HL-60/S4 (cell line): ENCODE data around the gene STRIP1.
"Not testable (repeated sequence)": the region's sequence is repeated elsewhere in the genome, so short reads cannot be mapped to it uniquely, and the experiment has no call there.

Experiments used
- in situ Hi-C: fragments of 300-500 bp; cut with MboI; formaldehyde crosslinking; loops from 2 replicates; pipeline ENCODE4 v1.14.3; 2022; ENCODE audit warnings: low sequenced_read_pairs

STRIP1 gene

GRCh38 chr1:110067893-110068645 is 33.6 kb downstream of the STRIP1 start:
- in situ Hi-C loops: no loop called here

- in situ Hi-C loops: no loop called here
Observed at GRCh38 chr1:110068646-110069403, 34.4 kb downstream of the STRIP1 start.

- in situ Hi-C loops: no loop called here
Observed at GRCh38 chr1:110069404-110070281, 35.2 kb downstream of the STRIP1 start.

- in situ Hi-C loops: no loop called here
Observed at GRCh38 chr1:110070282-110070669, 35.9 kb downstream of the STRIP1 start.

GRCh38 chr1:110070671-110071242 is 36.3 kb downstream of the STRIP1 start, which contains the start of gene ALX3:
ALX3 (minus strand) TSS chr1:110070672; CDS start chr1:110070612, 60 bp downstream.
- in situ Hi-C loops: no loop called here

GRCh38 chr1:110074166-110074565 is 39.7 kb downstream of the STRIP1 start:
- in situ Hi-C loops: no loop called here

- in situ Hi-C loops: no loop called here
Observed at GRCh38 chr1:110076789-110077500, 42.5 kb downstream of the STRIP1 start.

GRCh38 chr1:110079995-110080394 is 45.6 kb downstream of the STRIP1 start:
- in situ Hi-C loops: not testable (repeated sequence)

GRCh38 chr1:110081061-110081460 is 46.6 kb downstream of the STRIP1 start:
- in situ Hi-C loops: no loop called here

GRCh38 chr1:110082477-110082876 is 48.1 kb downstream of the STRIP1 start:
- in situ Hi-C loops: no loop called here

- in situ Hi-C loops: no loop called here
Observed at GRCh38 chr1:110083061-110083865, 48.8 kb downstream of the STRIP1 start.

- in situ Hi-C loops: no loop called here
Observed at GRCh38 chr1:110083866-110084226, 49.4 kb downstream of the STRIP1 start.

- in situ Hi-C loops: no loop called here
Observed at GRCh38 chr1:110084227-110085078, 50.0 kb downstream of the STRIP1 start.

- in situ Hi-C loops: no loop called here
Observed at GRCh38 chr1:110085671-110086070, 51.2 kb downstream of the STRIP1 start.

GRCh38 chr1:110086961-110087360 is 52.5 kb downstream of the STRIP1 start:
- in situ Hi-C loops: no loop called here

GRCh38 chr1:110087812-110088738 is 53.7 kb downstream of the STRIP1 start:
- in situ Hi-C loops: no loop called here

- in situ Hi-C loops: no loop called here
Observed at GRCh38 chr1:110088739-110089316, 54.4 kb downstream of the STRIP1 start.
